ENCODE measurements around the gene FAM217A.
"Not testable (repeated sequence)": the region's sequence is repeated elsewhere in the genome, so short reads cannot be mapped to it uniquely, and the experiment has no call there.

Gene FAM217A

GRCh38 chr6:4078691-4079471, at the start of gene FAM217A:
TSS of gene FAM217A (minus strand) at chr6:4079137. CDS start at chr6:4077414, 1,723 bp downstream.
- DNase-seq, result no peak

- DNase-seq, result no peak
Measured at GRCh38 chr6:4128072-4128471, 49.1 kb upstream of the FAM217A start.

- no peak for DNase-seq
Measured at GRCh38 chr6:4125933-4126864, 47.3 kb upstream of the FAM217A start.

DNA sequence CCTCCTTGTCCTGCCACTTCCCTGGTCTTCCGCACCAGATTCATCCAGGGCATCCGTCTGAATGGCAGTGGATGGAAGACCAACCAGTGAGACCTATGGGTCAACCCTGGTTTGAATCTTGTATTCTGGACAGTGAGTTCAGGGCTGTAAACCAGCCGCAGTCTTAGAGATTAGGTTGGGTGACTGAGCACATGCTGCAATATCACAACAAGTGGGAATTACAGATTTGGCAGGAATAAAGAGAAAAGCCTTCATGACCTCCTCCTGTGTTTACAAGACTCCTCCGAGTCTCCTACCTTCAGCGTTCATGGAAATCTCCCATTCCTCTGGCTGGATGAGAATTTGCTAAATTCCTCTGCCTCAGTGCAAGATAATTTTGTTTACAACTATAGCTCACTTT, 46.6 kb upstream of the FAM217A start:
- DNase-seq, result no peak

DNA sequence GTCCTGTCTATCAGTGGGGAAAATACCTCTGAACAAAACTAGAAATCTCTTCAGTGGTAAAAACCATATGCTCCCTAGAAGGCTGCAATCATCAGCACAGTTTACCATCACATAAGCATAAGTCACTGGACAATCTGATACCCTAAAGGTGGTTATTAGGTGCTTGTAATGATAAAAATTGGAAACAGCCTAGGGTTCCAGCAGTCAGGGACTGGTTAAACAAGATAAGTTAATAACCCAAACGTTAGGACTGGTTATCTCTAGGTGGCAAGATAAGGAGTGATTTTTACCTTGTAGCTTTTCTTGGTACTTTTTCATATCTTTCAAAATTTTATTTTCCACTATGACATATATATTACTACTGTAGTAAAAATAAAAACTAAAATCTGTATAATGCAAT, 45.4 kb upstream of the FAM217A start:
- DNase-seq, result no peak

DNA sequence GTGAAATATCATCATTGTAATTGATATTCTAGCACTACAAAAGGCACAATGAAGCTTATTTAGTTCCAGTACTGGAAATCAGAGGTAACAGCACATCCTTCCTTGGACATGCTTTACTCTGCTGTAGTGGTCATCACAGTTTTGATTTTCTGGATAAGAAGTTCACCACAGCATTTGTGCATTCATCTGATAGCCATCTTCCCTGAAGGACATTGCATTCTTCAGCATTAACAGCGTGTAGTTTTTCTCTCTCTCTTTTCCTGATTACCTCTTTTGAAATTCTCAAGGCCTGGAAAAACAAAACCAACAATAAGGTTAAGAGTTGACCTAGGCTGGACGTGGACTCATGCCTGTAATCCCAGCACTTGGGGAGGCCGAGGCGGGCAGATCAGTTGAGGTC, 36.8 kb upstream of the FAM217A start:
- no peak for DNase-seq

- no peak for DNase-seq
Measured at GRCh38 chr6:4114123-4114522, 35.2 kb upstream of the FAM217A start.

- DNase-seq, result no peak
Measured at GRCh38 chr6:4113649-4114048, 34.7 kb upstream of the FAM217A start.

DNA sequence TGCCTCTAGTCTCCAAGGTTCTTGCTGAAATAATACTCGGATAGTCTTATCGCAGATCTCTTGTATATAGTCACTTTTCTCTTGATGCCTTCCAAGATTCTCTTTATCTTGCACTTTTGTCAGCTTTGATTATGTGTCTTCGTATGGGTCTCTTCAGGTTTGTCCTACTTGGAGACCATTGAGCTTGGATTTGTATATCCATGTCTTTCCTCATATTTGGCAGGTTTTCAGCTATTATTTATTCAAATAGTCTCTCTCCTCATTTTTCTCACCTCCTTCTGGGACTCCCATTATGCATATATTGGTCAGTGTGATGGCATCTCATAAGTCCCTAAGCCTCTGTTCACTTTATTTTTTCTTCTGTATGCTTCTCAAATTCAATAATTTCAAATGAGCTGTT, 33.4 kb upstream of the FAM217A start:
- DNase-seq, result no peak

GRCh38 chr6:4109363-4109815, 30.5 kb upstream of the FAM217A start:
- DNase-seq, result not testable (repeated sequence)

GRCh38 chr6:4108561-4109093, 29.7 kb upstream of the FAM217A start:
- no peak for DNase-seq

GRCh38 chr6:4107873-4108272, 28.9 kb upstream of the FAM217A start:
- no peak for DNase-seq

GRCh38 chr6:4105980-4106536, 27.1 kb upstream of the FAM217A start:
- DNase-seq, result no peak

- DNase-seq, result no peak
Measured at GRCh38 chr6:4103929-4104328, 25.0 kb upstream of the FAM217A start.

GRCh38 chr6:4102687-4103244, 23.8 kb upstream of the FAM217A start:
- no peak for DNase-seq

GRCh38 chr6:4101298-4101697, 22.4 kb upstream of the FAM217A start:
- no peak for DNase-seq

GRCh38 chr6:4100655-4101054, 21.7 kb upstream of the FAM217A start:
- no peak for DNase-seq

DNA sequence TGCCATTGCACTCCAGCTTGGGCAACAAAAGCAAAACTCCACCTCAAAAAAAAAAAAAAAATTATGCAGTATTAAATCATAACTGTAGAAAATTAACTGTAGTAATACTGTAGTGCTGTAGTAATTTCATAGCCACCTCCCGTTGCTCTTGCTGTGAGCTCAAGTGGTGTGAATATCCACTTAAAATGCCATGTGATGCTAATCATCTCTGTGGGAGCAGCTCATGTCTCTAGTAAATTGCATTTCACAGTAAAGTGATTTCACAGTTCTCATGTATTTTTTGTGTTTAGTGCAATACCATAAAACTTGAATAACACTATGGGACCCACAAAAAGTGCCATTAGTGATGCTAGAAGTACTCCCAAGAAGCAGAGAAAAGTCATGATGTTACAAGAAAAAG, 14.4 kb upstream of the FAM217A start:
- DNase-seq, result no peak

- no peak for DNase-seq
Measured at GRCh38 chr6:4091941-4092340, 13.0 kb upstream of the FAM217A start.

DNA sequence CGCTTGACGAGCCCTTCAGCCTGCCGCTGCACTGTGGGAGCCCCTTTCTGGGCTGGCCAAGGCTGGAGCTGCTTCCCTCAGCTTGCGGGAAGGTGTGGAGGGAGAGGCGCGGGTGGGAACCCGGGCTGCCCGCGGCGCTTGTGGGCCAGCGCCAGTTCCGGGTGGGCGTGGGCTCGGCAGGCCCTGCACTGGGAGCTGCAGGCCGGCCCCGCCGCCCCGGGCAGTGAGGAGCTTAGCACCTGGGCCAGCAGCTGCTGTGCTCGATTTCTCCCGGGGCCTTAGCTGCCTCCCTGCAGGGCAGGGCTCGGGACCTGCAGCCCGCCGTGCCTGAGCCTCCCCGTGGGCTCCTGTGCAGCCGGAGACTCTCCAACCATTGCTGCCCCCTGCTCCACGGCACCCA, 11.1 kb upstream of the FAM217A start:
- DNase-seq, result not testable (repeated sequence)

DNA sequence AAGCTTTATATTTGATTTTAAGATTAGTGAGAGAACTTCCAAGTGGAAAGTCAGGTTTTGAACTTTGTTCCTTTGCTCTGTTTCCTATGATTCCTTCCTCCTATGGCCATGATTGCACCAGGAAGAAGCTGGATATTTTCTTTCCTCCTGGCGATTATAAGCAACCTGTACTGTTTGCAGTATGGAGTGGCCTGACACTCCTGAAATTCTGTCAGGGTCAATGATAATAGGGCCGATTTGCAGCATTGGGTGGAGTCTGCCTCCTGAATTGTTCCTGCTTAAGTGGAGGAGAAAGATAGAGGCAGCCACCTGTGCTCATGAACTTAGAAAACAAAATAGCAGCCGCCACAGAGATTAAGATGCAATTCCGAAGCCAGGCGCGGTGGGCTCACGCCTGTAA, 9.8 kb upstream of the FAM217A start:
- no peak for DNase-seq

DNA sequence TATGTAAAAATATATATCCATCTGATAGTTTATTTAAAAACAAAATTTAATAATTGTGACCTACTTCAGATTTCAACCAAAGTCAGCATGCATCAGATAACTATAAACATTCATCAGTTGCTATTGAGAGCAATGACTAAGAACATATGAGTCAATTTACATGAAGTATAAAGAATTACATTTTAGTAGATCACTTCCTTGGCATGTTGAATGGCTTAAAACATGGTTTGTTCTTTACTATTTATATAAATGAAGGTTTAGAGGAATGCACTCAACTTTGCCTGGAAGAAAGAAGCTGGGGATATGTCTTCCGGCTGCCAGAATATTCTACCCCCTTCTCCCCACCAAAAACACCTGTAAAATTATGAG, 6.4 kb upstream of the FAM217A start:
- no peak for DNase-seq

Data from activated CD4-positive, CD25-positive, alpha-beta regulatory T cell treated with anti-CD3 and anti-CD28 coated beads, Interleukin-2, amount 50 U/mL, for 72 hours (primary cell).